OCI-LY1 (cell line): Measurements from ENCODE around the gene POU6F2.

ENCODE experiments used
- H2AFZ ChIP-seq: fragments of 200-600 bp; sonication (generic), shearing (Covaris generic); 2 replicates; pipeline ENCODE4 v1.6.0; 2014; ENCODE audit warnings: antibody characterized with exemption, mild to moderate bottlenecking, low read length
- H3F3A ChIP-seq: fragments of 200-600 bp; sonication (generic), shearing (Covaris generic); 2 replicates; pipeline ENCODE4 v1.6.0; 2014; ENCODE audit warnings: mild to moderate bottlenecking, antibody characterized with exemption, low read length, moderate library complexity; ENCODE audit not compliant: insufficient read depth
- H3K27ac ChIP-seq: fragments of 200-600 bp; sonication (generic); 2 replicates; pipeline ENCODE4 v1.5.1; 2014; ENCODE audit warnings: low read length, mixed run types, mild to moderate bottlenecking, low read depth; ENCODE audit not compliant: poor library complexity, severe bottlenecking
- H3K27me3 ChIP-seq: fragments of 200-600 bp; sonication (generic); 2 replicates; pipeline ENCODE4 v1.6.0; 2014; ENCODE audit warnings: antibody characterized with exemption, mild to moderate bottlenecking, low read length, moderate library complexity; ENCODE audit not compliant: insufficient read depth
- H3K36me3 ChIP-seq: fragments of 200-600 bp; sonication (generic); 2 replicates; pipeline ENCODE4 v1.6.1; 2014; ENCODE audit warnings: mild to moderate bottlenecking, antibody characterized with exemption, low read length, moderate library complexity, mixed read lengths; ENCODE audit not compliant: insufficient read depth
- H3K4me1 ChIP-seq: fragments of 200-600 bp; sonication (generic); 2 replicates; pipeline ENCODE4 v1.5.1; 2014; ENCODE audit warnings: mild to moderate bottlenecking, low read length, moderate library complexity; ENCODE audit not compliant: insufficient read depth, severe bottlenecking
- H3K4me2 ChIP-seq: fragments of 200-600 bp; sonication (generic), shearing (Covaris generic); 2 replicates; pipeline ENCODE4 v1.6.1; 2014; ENCODE audit warnings: low read length
- H3K4me3 ChIP-seq: fragments of 200-600 bp; sonication (generic); 2 replicates; pipeline ENCODE4 v1.5.1; 2014; ENCODE audit warnings: low read length, low read depth, mild to moderate bottlenecking, mixed read lengths; ENCODE audit not compliant: poor library complexity, severe bottlenecking
- H3K79me2 ChIP-seq: fragments of 200-600 bp; shearing (Covaris generic); 2 replicates; pipeline ENCODE4 v1.6.1; 2016; ENCODE audit warnings: mixed run types, low read length, mixed read lengths; ENCODE audit not compliant: insufficient read depth
- H3K9ac ChIP-seq: fragments of 200-600 bp; sonication (generic), shearing (Covaris generic); 2 replicates; pipeline ENCODE4 v1.6.1; 2014; ENCODE audit warnings: mild to moderate bottlenecking, low read length, mixed read lengths
- H3K9me2 ChIP-seq: fragments of 200-600 bp; sonication (generic), shearing (Covaris generic); 2 replicates; pipeline ENCODE4 v1.6.1; 2014; ENCODE audit warnings: low read depth, mild to moderate bottlenecking, low read length, mixed read lengths
- H3K9me3 ChIP-seq: fragments of 200-600 bp; shearing (Covaris generic); 2 replicates; pipeline ENCODE4 v1.6.1; 2014; ENCODE audit warnings: low read length, mixed read lengths
- H4K20me1 ChIP-seq: fragments of 200-600 bp; sonication (generic), shearing (Covaris generic); 2 replicates; pipeline ENCODE4 v1.6.0; 2016; ENCODE audit warnings: mild to moderate bottlenecking, low read length; ENCODE audit not compliant: insufficient read depth
- CTCF ChIP-seq: fragments of 200-600 bp; sonication (generic), shearing (Covaris generic); IDR thresholded peaks from 2 replicates; pipeline ENCODE4 v1.5.1; 2017; ENCODE audit warnings: mild to moderate bottlenecking, antibody characterized with exemption, low read length, moderate library complexity, mixed read lengths
- EZH2 ChIP-seq: fragments of 200-600 bp; sonication (generic), shearing (Covaris generic); IDR thresholded peaks from 2 replicates; pipeline ENCODE4 v1.8.0; 2017; ENCODE audit warnings: borderline replicate concordance, mixed run types, mild to moderate bottlenecking, antibody characterized with exemption, low read length, moderate library complexity, mixed read lengths

The POU6F2 gene

GRCh38 chr7:38992203-38992602, 14.5 kb downstream of the POU6F2 start:
- Histone ChIP-seq H3K4me1 (no peaks in the 10 kb centered on the region), H3K9ac (no peak overlapping the region), H3K4me3 (no peak overlapping the region), H3K4me2 (no peak overlapping the region), H4K20me1 (no peaks in the 10 kb centered on the region), H3K27ac (no peak overlapping the region), H3F3A (no peaks in the 10 kb centered on the region), H3K27me3 (no peaks in the 10 kb centered on the region), H2AFZ (no peak overlapping the region), H3K79me2 (no peaks in the 10 kb centered on the region), H3K9me2 (no peaks in the 10 kb centered on the region), H3K9me3 (no peaks in the 10 kb centered on the region), H3K36me3 (no peaks in the 10 kb centered on the region)
- TF ChIP-seq EZH2 (no peak), CTCF (no peak)

- no peaks in the 10 kb centered on the region for H3K79me2 ChIP-seq
- no peaks in the 10 kb centered on the region for H3K36me3 ChIP-seq
- no peak overlapping the region for H3K9ac ChIP-seq
- no peak for TF ChIP-seq CTCF
- TF ChIP-seq EZH2: no peak
- no peaks in the 10 kb centered on the region for H3K9me2 ChIP-seq
- no peak overlapping the region for H3K4me3 ChIP-seq
- H3K27me3 ChIP-seq: no peaks in the 10 kb centered on the region
- no peak overlapping the region for H3K27ac ChIP-seq
- no peak overlapping the region for H3K4me2 ChIP-seq
- H3K4me1 ChIP-seq: no peaks in the 10 kb centered on the region
- H3K9me3 ChIP-seq: no peaks in the 10 kb centered on the region
- no peak overlapping the region for H2AFZ ChIP-seq
- no peaks in the 10 kb centered on the region for H3F3A ChIP-seq
- no peaks in the 10 kb centered on the region for H4K20me1 ChIP-seq
These were observed 23.9 kb downstream of the POU6F2 start for GRCh38 chr7:39001595-39001994.

- no peaks in the 10 kb centered on the region for H4K20me1 ChIP-seq
- no peak overlapping the region for H3K27ac ChIP-seq
- no peak overlapping the region for H3K9ac ChIP-seq
- H3K4me1 ChIP-seq: no peaks in the 10 kb centered on the region
- no peak overlapping the region for H2AFZ ChIP-seq
- TF ChIP-seq CTCF: no peak
- TF ChIP-seq EZH2: no peak
- no peaks in the 10 kb centered on the region for H3K9me2 ChIP-seq
- no peaks in the 10 kb centered on the region for H3K36me3 ChIP-seq
- H3K79me2 ChIP-seq: no peaks in the 10 kb centered on the region
- H3K27me3 ChIP-seq: no peaks in the 10 kb centered on the region
- H3K9me3 ChIP-seq: no peaks in the 10 kb centered on the region
- no peak overlapping the region for H3K4me3 ChIP-seq
- H3K4me2 ChIP-seq: no peak overlapping the region
- no peaks in the 10 kb centered on the region for H3F3A ChIP-seq
These were observed 25.0 kb downstream of the POU6F2 start for GRCh38 chr7:39002755-39003154.
